IMR-90 (cell line): ENCODE measurements around the gene PHACTR2. TPM values are rescaled to one million over a fixed set of nuclear protein-coding genes. Genes with fewer than 3 reads are reported as not detected.

Experiments
- ATAC-seq: fragments of 200-7000 bp; cut with Tn5 transposase; 2 replicates; pipeline ENCODE4 v1.9.1; 2020; ENCODE audit warnings: low read depth, mild to moderate bottlenecking, moderate library complexity
- BruUV-seq: library from RNA; stranded (reverse); fragments of 400-500 nt; replicated peaks from 2 replicates; lab custom pipeline; 2021; lab: Mats Ljungman, UMichigan
- CTCF ChIA-PET: fragments of 300-600 bp; formaldehyde crosslinking; extraction: SDS; loops from one replicate; lab custom pipeline; 2021; ENCODE audit warnings: antibody characterized with exemption; lab: Yijun Ruan, JAX
- POLR2A ChIA-PET: fragments of 300-600 bp; sonication (Branson Sonifier 250); formaldehyde crosslinking; loops from one replicate; lab custom pipeline; 2022; ENCODE audit warnings: antibody characterized with exemption; ENCODE audit not compliant: unreplicated experiment; lab: Charles Lee
- DNase-seq: peaks from one replicate; pipeline ENCODE4 v3.0.0; 2013
- H2AFZ ChIP-seq: replicated peaks from 2 replicates; pipeline ENCODE3; 2013; ENCODE audit warnings: low read length, mild to moderate bottlenecking; ENCODE audit not compliant: poor library complexity
- H2AK5ac ChIP-seq: 2 replicates; pipeline ENCODE4 v1.6.1; 2013; ENCODE audit warnings: low read depth, low read length, inconsistent platforms
- H2AK9ac ChIP-seq: replicated peaks from 2 replicates; pipeline ENCODE3; 2013; ENCODE audit warnings: mild to moderate bottlenecking, low read depth, low read length, moderate library complexity; ENCODE audit not compliant: poor library complexity
- H2BK120ac ChIP-seq: 2 replicates; pipeline ENCODE4 v1.6.1; 2013; ENCODE audit warnings: low read depth, low read length, inconsistent platforms
- H2BK15ac ChIP-seq: 3 replicates; pipeline ENCODE4 v1.6.1; 2013; ENCODE audit warnings: low read depth, low read length, inconsistent platforms
- H2BK20ac ChIP-seq: 2 replicates; pipeline ENCODE4 v1.6.1; 2013; ENCODE audit warnings: low read depth, mild to moderate bottlenecking, inconsistent platforms, low read length, moderate library complexity
- H2BK5ac ChIP-seq: 2 replicates; pipeline ENCODE4 v1.6.1; 2013; ENCODE audit warnings: mild to moderate bottlenecking, low read depth, low read length, inconsistent platforms; ENCODE audit not compliant: poor library complexity, severe bottlenecking
- H3K14ac ChIP-seq: replicated peaks from 2 replicates; pipeline ENCODE4 v1.6.1; 2013; ENCODE audit warnings: low read depth, low read length, inconsistent platforms
- H3K18ac ChIP-seq: 2 replicates; pipeline ENCODE4 v1.6.1; 2013; ENCODE audit warnings: low read depth, low read length, control low read depth
- H3K23ac ChIP-seq: 2 replicates; pipeline ENCODE4 v1.6.1; 2013; ENCODE audit warnings: low read depth, low read length, inconsistent platforms
- H3K27ac ChIP-seq: 2 replicates; pipeline ENCODE4 v1.5.1; 2013; ENCODE audit warnings: mild to moderate bottlenecking, control low read depth, low read length; ENCODE audit not compliant: insufficient read depth
- H3K27me3 ChIP-seq: 2 replicates; pipeline ENCODE4 v1.6.1; 2013; ENCODE audit warnings: low read length; ENCODE audit not compliant: control insufficient read depth, insufficient read depth
- H3K36me3 ChIP-seq: 2 replicates; pipeline ENCODE4 v1.6.1; 2013; ENCODE audit warnings: low read length, mixed read lengths; ENCODE audit not compliant: control insufficient read depth, insufficient read depth
- H3K4ac ChIP-seq: 2 replicates; pipeline ENCODE4 v1.6.1; 2013; ENCODE audit warnings: low read depth, low read length, inconsistent platforms
- H3K4me1 ChIP-seq: 2 replicates; pipeline ENCODE4 v1.6.1; 2013; ENCODE audit warnings: low read length, mixed read lengths; ENCODE audit not compliant: control insufficient read depth, insufficient read depth
- H3K4me2 ChIP-seq: 2 replicates; pipeline ENCODE4 v1.6.1; 2013; ENCODE audit warnings: low read depth, mild to moderate bottlenecking, control low read depth, low read length, moderate library complexity
- H3K4me3 ChIP-seq: 2 replicates; pipeline ENCODE4 v1.5.1; 2013; ENCODE audit warnings: low read depth, mild to moderate bottlenecking, control low read depth, low read length, moderate library complexity; ENCODE audit not compliant: insufficient read depth
- H3K56ac ChIP-seq: 2 replicates; pipeline ENCODE4 v1.6.1; 2013; ENCODE audit warnings: low read length, inconsistent platforms; ENCODE audit not compliant: insufficient read depth; ENCODE audit errors: extremely low read depth
- H3K79me1 ChIP-seq, 2 experiments: 2 replicates each; pipeline ENCODE4 v1.6.1; 2013; ENCODE audit warnings: low read length in 2 of 2, inconsistent platforms in 1 of 2, low read depth in 1 of 2
- H3K9ac ChIP-seq: 2 replicates; pipeline ENCODE4 v1.6.1; 2013; ENCODE audit warnings: low read depth, low read length, control low read depth
- H3K9me1 ChIP-seq: 2 replicates; pipeline ENCODE4 v1.6.1; 2013; ENCODE audit warnings: low read length, inconsistent platforms; ENCODE audit not compliant: insufficient read depth
- H3K9me3 ChIP-seq: 2 replicates; pipeline ENCODE4 v1.6.1; 2013; ENCODE audit warnings: low read length; ENCODE audit not compliant: control insufficient read depth, insufficient read depth
- H4K20me1 ChIP-seq: 2 replicates; pipeline ENCODE4 v1.6.1; 2013; ENCODE audit warnings: low read length, inconsistent platforms; ENCODE audit not compliant: insufficient read depth
- H4K5ac ChIP-seq: 2 replicates; pipeline ENCODE4 v1.6.1; 2013; ENCODE audit warnings: mild to moderate bottlenecking, low read depth, low read length, control low read depth
- H4K8ac ChIP-seq, 2 experiments: 2 replicates each; pipeline ENCODE4 v1.6.1; 2013; ENCODE audit warnings: low read depth in 2 of 2, low read length in 2 of 2, control low read depth in 1 of 2, inconsistent platforms in 1 of 2
- H4K91ac ChIP-seq: 2 replicates; pipeline ENCODE4 v1.6.1; 2013; ENCODE audit warnings: low read depth, low read length, inconsistent platforms; ENCODE audit not compliant: insufficient read depth
- BHLHE40 ChIP-seq: fragments of 150-350 bp; IDR thresholded peaks from 2 replicates; pipeline ENCODE4 v1.6.1; 2016; ENCODE audit warnings: mild to moderate bottlenecking, low read depth, low read length
- CEBPB ChIP-seq: IDR thresholded peaks from 2 replicates; pipeline ENCODE4 v1.6.1; 2012; ENCODE audit warnings: low read depth, low read length, improper control_type of control experiment
- CHD1 ChIP-seq: IDR thresholded peaks from 2 replicates; pipeline ENCODE4 v1.6.1; 2012; ENCODE audit warnings: low read depth, low read length, improper control_type of control experiment
- FOS ChIP-seq: fragments of 150-350 bp; IDR thresholded peaks from 2 replicates; pipeline ENCODE4 v1.6.1; 2016; ENCODE audit warnings: low read depth, low read length
- MAFK ChIP-seq: IDR thresholded peaks from 2 replicates; pipeline ENCODE4 v1.6.1; 2012; ENCODE audit warnings: low read depth, low read length, improper control_type of control experiment
- MAZ ChIP-seq: IDR thresholded peaks from 2 replicates; pipeline ENCODE4 v1.6.1; 2012; ENCODE audit warnings: low read depth, mild to moderate bottlenecking, low read length, improper control_type of control experiment, moderate library complexity, borderline replicate concordance
- MXI1 ChIP-seq: IDR thresholded peaks from 2 replicates; pipeline ENCODE4 v1.6.1; 2012; ENCODE audit warnings: low read depth, mild to moderate bottlenecking, low read length, moderate library complexity, borderline replicate concordance
- NFE2L2 ChIP-seq: fragments of 150-350 bp; IDR thresholded peaks from 2 replicates; pipeline ENCODE4 v1.6.1; 2016; ENCODE audit warnings: low read depth, mild to moderate bottlenecking, low read length
- POLR2A ChIP-seq: IDR thresholded peaks from 2 replicates; pipeline ENCODE4 v1.6.1; 2012; ENCODE audit warnings: mild to moderate bottlenecking, low read depth, low read length
- RAD21 ChIP-seq: IDR thresholded peaks from 2 replicates; pipeline ENCODE4 v1.6.1; 2012; ENCODE audit warnings: low read length, improper control_type of control experiment
- RCOR1 ChIP-seq: IDR thresholded peaks from 2 replicates; pipeline ENCODE4 v1.6.1; 2012; ENCODE audit warnings: mild to moderate bottlenecking, low read length, improper control_type of control experiment; ENCODE audit not compliant: insufficient replicate concordance
- RFX5 ChIP-seq: IDR thresholded peaks from 2 replicates; pipeline ENCODE4 v1.8.0; 2012; ENCODE audit warnings: low read depth, mild to moderate bottlenecking, low read length, moderate library complexity
- SMC3 ChIP-seq: fragments of 150-350 bp; IDR thresholded peaks from 2 replicates; pipeline ENCODE4 v1.6.1; 2016; ENCODE audit warnings: low read depth, mild to moderate bottlenecking, antibody characterized with exemption, low read length, moderate library complexity
- WGBS, 2 experiments: methylation state at CpG; one replicate each; pipeline versions ENCODE4 v1.1.5 to v1.1.7; 2013; ENCODE audit warnings: missing lambda C conversion rate in 2 of 2; ENCODE audit not compliant: insufficient read length in 1 of 2; ENCODE audit errors: extremely low coverage in 2 of 2; 5-methylcytosine and 5-hydroxymethylcytosine counted together
- dilution Hi-C: fragments of 300-500 bp; cut with HindIII; formaldehyde crosslinking; loops from one replicate; pipeline ENCODE4 v1.14.3; 2018; ENCODE audit warnings: low sequenced_read_pairs; ENCODE audit not compliant: unreplicated experiment
- in situ Hi-C: fragments of 300-500 bp; cut with MboI; formaldehyde crosslinking; loops from 3 replicates; pipeline ENCODE4 v1.14.3; 2019; ENCODE audit warnings: low sequenced_read_pairs, inconsistent platforms, mixed read lengths
- intact Hi-C: fragments of 100-400 bp; cut with micrococcal nuclease; formaldehyde crosslinking; loops from 2 replicates; pipeline ENCODE4 v1.10.0; 2022
- polyA plus RNA-seq, 3 experiments: library from polyadenylated mRNA; depleted of rRNA; stranded (reverse); fragments of >200 nt; gene quantifications; 2 replicates each; pipeline ENCODE4 v1.2.3, GENCODE V29; 2012; ENCODE audit warnings: low replicate concordance in 1 of 3
- total RNA-seq: library from RNA; depleted of rRNA; stranded (reverse); fragments of >200 nt; gene quantifications from 2 replicates; pipeline ENCODE4 v1.2.3, GENCODE V29; 2012
- TF ChIP-seq, protein P1 (sequence below): conservative IDR thresholded peaks from 2 replicates; pipeline ENCODE4 v1.5.1; 2012; ENCODE audit warnings: mild to moderate bottlenecking, low read depth, low read length, improper control_type of control experiment
- TF ChIP-seq, protein P2 (sequence below): fragments of 150-350 bp; IDR thresholded peaks from 2 replicates; pipeline ENCODE4 v1.6.1; 2017; ENCODE audit warnings: mild to moderate bottlenecking, antibody characterized with exemption, low read length, low read depth
- TF ChIP-seq, protein P3 (sequence below): fragments of 150-350 bp; IDR thresholded peaks from 2 replicates; pipeline ENCODE4 v1.6.1; 2016; ENCODE audit warnings: low read depth, mild to moderate bottlenecking, low read length, moderate library complexity, borderline replicate concordance

Gene PHACTR2
- total and polyA plus RNA-seq, 2 of the 4 experiments (the other 2 are of a cell fraction), result 14.5 to 74.2 TPM

DNA sequence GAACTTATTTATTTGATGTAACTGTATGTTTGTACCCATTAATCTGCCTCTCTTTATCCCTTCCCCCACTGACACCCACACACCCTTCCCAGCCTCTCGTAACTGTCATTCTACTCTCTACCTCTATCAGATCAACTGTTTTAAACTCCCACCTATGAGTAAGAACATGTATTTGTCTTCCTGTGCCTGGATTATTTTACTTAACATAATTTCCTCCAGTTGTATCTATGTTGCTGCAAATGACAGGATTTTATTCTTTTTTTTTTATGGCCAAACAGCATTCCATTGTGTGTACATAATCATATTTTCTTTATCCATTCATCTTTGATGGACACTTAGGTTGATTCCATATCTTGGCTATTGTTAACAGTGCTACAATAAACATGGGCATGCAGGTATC lies 49.3 kb downstream of the PHACTR2 start:
- Histone ChIP-seq H3K4me1 (no peaks in the 10 kb centered on the region), H4K91ac (no peak overlapping the region), H2BK15ac (no peak overlapping the region), H3K18ac (no peak overlapping the region), H2BK5ac (peak overlapping the region; percentile 18), H2BK20ac (no peak overlapping the region), H4K20me1 (no peaks in the 10 kb centered on the region), H4K8ac (no peak overlapping the region), H3K4ac (no peak overlapping the region), H3K14ac (no peak overlapping the region), H3K4me2 (no peak overlapping the region), H2AFZ (no peak overlapping the region), H4K5ac (no peak overlapping the region), H3K36me3 (peaks cover 15% of the 10 kb centered on the region), H2AK5ac (no peak overlapping the region), H3K23ac (no peak overlapping the region), H3K27me3 (no peaks in the 10 kb centered on the region), H3K56ac (no peak overlapping the region), H3K79me1 (peaks cover 19 to 35% of the 10 kb centered on the region in 2 experiments), H2BK120ac (no peak overlapping the region), H3K27ac (no peak overlapping the region), H3K9me1 (no peaks in the 10 kb centered on the region), H3K4me3 (no peak overlapping the region), H3K9ac (no peak overlapping the region), H3K9me3 (no peaks in the 10 kb centered on the region; the same call in none of the 2 replicates), H2AK9ac (no peak overlapping the region)
- dilution Hi-C loops (no loop called here), in situ Hi-C loops (no loop called here), intact Hi-C loops (no loop called here)
- ATAC-seq (no peak), DNase-seq (peak; percentile 22)
- WGBS, 2 experiments, result no CpG with 5 or more reads among the region's 1 CpG
- no TSS peak for BruUV-seq
- TF ChIP-seq MAZ, result no peak
- TF ChIP-seq MXI1, result no peak
- TF ChIP-seq, protein P1, sequence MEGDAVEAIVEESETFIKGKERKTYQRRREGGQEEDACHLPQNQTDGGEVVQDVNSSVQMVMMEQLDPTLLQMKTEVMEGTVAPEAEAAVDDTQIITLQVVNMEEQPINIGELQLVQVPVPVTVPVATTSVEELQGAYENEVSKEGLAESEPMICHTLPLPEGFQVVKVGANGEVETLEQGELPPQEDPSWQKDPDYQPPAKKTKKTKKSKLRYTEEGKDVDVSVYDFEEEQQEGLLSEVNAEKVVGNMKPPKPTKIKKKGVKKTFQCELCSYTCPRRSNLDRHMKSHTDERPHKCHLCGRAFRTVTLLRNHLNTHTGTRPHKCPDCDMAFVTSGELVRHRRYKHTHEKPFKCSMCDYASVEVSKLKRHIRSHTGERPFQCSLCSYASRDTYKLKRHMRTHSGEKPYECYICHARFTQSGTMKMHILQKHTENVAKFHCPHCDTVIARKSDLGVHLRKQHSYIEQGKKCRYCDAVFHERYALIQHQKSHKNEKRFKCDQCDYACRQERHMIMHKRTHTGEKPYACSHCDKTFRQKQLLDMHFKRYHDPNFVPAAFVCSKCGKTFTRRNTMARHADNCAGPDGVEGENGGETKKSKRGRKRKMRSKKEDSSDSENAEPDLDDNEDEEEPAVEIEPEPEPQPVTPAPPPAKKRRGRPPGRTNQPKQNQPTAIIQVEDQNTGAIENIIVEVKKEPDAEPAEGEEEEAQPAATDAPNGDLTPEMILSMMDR, result no peak
- TF ChIP-seq CEBPB, result no peak
- TF ChIP-seq MAFK, result no peak
- no peak for TF ChIP-seq BHLHE40
- no peak for TF ChIP-seq RFX5
- TF ChIP-seq, protein P2, sequence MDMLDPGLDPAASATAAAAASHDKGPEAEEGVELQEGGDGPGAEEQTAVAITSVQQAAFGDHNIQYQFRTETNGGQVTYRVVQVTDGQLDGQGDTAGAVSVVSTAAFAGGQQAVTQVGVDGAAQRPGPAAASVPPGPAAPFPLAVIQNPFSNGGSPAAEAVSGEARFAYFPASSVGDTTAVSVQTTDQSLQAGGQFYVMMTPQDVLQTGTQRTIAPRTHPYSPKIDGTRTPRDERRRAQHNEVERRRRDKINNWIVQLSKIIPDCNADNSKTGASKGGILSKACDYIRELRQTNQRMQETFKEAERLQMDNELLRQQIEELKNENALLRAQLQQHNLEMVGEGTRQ, result no peak
- no peak for TF ChIP-seq SMC3
- TF ChIP-seq NFE2L2, result no peak
- TF ChIP-seq RCOR1, result no peak
- TF ChIP-seq, protein P3, sequence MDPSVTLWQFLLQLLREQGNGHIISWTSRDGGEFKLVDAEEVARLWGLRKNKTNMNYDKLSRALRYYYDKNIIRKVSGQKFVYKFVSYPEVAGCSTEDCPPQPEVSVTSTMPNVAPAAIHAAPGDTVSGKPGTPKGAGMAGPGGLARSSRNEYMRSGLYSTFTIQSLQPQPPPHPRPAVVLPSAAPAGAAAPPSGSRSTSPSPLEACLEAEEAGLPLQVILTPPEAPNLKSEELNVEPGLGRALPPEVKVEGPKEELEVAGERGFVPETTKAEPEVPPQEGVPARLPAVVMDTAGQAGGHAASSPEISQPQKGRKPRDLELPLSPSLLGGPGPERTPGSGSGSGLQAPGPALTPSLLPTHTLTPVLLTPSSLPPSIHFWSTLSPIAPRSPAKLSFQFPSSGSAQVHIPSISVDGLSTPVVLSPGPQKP, result no peak
- no peak for TF ChIP-seq POLR2A
- no peak for TF ChIP-seq RAD21
- TF ChIP-seq CHD1, result no peak
- TF ChIP-seq FOS, result no peak
- CTCF ChIA-PET, result no interaction called here
- POLR2A ChIA-PET, result no interaction called here
